Upper lobe of left lung (tissue), 4 donors: Measurements from ENCODE around the gene LDB2.

Source experiments
- CTCF ChIP-seq, 6 experiments: fragments of 450-650 bp in 4 of 6; fragments of 200-600 bp in 2 of 6; sonication (generic) in 2 of 6; IDR thresholded peaks; one replicate each; pipeline ENCODE4 v1.5.1; 2016 to 2019; ENCODE audit warnings: antibody characterized with exemption in 6 of 6
- EP300 ChIP-seq, 4 donors: sonication (generic); formaldehyde crosslinking; IDR thresholded peaks; one replicate each; pipeline ENCODE4 v1.5.1; 2017; ENCODE audit warnings: antibody characterized with exemption in 4 of 4, control low read depth in 2 of 4
- POLR2AphosphoS5 ChIP-seq, 2 donors: sonication (generic); formaldehyde crosslinking; IDR thresholded peaks; one replicate each; pipeline ENCODE4 v1.5.1; 2017; ENCODE audit warnings: antibody characterized with exemption in 2 of 2

DNA sequence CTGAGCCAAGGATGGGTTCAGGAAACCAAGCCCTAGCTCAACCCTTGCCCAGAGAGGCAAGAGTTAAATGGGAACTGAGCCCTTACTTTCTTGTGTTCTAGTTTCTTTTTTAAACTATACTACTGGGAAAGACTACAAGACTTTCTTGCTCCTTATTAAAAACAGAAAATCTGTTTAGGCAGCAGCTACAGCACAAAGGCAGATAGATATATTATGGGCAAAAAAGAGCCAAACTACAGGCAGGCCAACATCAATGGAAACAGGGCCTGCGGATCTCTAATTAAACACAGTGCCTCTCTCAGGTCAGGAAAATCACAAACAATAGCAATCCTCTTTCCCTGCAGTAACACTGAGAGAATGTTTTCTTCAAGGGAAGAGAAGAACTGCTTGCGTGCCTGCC is 226.0 kb downstream of the LDB2 start:
- TF ChIP-seq CTCF (IDR thresholded peaks at IDR 0.05) (no peak), POLR2AphosphoS5 (IDR thresholded peaks at IDR 0.05) (no peak), EP300 (IDR thresholded peaks at IDR 0.05) (no peak)
